ENCODE measurements around the gene TMEM215.
"Not testable (repeated sequence)": the region's sequence is repeated elsewhere in the genome, so short reads cannot be mapped to it uniquely, and the experiment has no call there.

TMEM215 gene, protein sequence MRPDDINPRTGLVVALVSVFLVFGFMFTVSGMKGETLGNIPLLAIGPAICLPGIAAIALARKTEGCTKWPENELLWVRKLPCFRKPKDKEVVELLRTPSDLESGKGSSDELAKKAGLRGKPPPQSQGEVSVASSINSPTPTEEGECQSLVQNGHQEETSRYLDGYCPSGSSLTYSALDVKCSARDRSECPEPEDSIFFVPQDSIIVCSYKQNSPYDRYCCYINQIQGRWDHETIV

DNA sequence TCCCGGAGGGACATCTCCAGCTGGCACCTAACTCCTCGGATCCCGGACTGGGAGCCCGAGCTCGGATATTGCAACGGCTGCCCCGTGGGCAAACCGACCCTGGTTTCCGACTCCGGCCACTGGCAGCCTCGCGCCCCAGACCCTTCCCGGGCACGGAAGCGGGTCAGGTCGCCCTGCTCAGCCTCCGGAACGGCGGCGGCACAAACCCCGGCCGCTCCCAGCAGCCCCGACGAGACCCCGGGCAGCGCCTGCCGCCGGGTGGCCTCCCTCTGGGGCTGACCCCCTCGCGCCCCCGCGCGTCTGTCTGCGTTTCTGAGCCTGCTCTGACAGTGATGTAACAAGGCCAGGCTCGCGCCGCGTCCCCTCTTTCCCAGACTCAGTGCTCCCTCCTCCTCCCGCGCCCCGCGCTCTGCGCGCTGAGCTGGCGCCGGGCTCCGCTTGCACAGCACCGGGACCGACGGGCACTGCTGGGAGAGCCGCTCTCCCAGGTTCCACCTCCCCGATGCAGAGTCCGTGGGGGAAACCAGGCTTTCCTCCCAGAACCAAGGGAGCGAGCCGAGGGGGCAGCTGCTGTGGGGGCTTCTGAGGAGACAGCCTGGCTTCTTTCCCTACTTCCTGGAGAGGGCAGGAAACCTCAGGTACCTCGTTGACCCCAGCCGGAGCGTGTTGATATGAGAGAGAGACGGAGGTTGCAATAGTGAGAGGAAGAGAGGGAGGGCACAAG, at the start of gene TMEM215:
Gene TMEM215, plus strand, starts transcription at position 373 of the 724 bp plus-strand sequence. CDS start 644 bp downstream, outside the sequence.
- DNase-seq, result no peak

- DNase-seq, result no peak
These were observed 47.9 kb upstream of the TMEM215 start for GRCh38 chr9:32735476-32735875.

- DNase-seq, result no peak
These were observed 46.0 kb upstream of the TMEM215 start for GRCh38 chr9:32737378-32737777.

GRCh38 chr9:32738501-32739172, 44.7 kb upstream of the TMEM215 start:
- no peak for DNase-seq

- no peak for DNase-seq
These were observed 41.6 kb upstream of the TMEM215 start for GRCh38 chr9:32741706-32742105.

DNA sequence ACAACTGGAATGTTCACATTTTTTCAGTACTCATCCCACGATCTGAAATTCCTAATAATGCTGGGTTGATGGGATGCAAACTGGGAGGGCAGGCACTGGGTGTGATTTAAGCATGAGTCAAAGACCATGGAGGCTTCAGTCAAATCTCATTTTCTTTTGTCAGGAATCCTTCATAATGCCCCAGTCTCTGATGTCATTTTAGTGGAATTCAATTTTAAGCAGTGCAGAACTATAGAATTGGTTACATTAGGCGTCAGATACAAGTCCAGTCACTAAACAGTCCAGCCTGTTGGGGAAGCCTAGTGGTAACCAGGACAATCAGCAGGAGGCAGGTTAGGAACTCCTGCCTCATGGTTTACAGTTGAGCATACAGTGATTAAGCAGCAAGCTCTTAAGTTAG, 41.0 kb upstream of the TMEM215 start:
- no peak for DNase-seq

DNA sequence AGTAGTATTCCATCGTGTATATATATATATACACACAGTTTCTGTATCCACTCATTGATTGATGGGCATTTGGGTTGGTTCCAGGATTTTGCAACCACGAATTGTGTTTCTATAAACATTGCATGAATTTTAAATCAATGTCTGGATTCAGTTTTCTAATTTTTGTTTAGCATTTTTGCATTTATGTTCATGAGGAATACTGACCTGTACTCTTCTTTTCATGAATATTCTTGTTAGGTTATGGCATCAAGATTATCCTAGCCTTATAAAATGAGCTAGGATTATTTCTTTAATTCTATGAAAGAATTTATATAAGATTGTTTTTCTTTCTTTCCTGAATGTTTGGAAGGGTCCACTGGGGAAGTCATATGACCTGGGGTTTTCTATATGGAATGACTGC, 35.3 kb upstream of the TMEM215 start:
- no peak for DNase-seq

- DNase-seq, result no peak
These were observed 27.6 kb upstream of the TMEM215 start for GRCh38 chr9:32755730-32756129.

DNA sequence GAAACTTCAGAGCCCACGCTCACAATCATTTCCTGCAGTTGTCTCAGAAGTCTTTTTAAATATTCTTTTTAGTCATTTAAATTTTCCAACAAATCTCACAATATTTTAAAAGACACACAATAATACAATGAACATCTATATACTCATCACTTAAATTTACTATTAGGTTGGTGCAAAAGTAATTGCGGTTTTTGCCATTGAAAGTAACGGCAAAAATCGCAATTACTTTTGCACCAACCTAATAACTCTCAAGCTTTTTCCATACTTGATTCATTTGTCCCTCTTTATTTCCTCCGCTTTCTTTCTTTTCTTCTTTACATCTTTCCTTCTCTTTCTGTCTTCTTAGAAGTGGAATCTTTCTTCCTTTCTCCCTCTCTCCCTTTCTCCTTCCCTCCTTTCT, 19.2 kb upstream of the TMEM215 start:
- DNase-seq, result no peak

DNA sequence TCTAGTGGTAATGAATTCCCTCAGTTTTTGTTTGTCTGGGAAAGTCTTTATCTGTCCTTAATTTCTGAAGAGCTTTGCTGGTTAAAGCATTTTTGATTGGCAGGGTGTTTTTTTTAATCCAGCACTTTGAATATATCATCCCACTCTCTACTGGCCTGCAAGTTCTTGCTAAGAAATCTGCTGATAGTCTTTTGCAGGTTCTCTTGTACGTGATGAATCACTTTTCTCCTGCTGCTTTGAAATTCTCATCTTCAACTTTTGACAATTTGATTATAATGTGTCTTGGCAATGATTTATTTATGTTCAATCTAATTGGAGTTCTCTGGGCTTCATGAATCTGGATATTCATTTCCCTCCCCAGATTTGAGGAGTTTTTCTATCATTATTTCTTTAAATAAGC, 8.1 kb upstream of the TMEM215 start:
- no peak for DNase-seq

GRCh38 chr9:32776201-32776600, 7.1 kb upstream of the TMEM215 start:
- DNase-seq, result no peak

GRCh38 chr9:32782476-32783167, 718 bp upstream of the TMEM215 start:
- DNase-seq, result no peak

GRCh38 chr9:32787816-32788215, 4.5 kb downstream of the TMEM215 start:
- no peak for DNase-seq

DNA sequence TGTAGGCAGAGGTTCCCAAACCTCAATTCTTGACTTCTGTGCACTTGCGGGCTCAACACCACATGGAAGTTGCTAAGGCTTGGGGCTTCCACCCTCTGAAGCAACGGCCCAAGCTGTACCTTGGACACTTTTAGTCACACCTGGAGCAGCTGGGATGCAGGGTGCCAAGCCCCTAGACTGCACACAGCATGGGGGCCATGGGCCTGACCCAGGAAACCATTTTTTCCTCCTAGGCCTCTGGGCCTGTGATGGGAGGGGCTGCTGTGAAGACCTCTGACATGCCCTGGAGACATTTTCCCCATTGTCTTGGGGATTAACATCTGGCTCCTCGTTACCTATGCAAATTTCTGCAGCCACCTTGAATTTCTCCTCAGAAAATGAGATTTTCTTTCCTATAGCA, 12.7 kb downstream of the TMEM215 start:
- not testable (repeated sequence) for DNase-seq

DNA sequence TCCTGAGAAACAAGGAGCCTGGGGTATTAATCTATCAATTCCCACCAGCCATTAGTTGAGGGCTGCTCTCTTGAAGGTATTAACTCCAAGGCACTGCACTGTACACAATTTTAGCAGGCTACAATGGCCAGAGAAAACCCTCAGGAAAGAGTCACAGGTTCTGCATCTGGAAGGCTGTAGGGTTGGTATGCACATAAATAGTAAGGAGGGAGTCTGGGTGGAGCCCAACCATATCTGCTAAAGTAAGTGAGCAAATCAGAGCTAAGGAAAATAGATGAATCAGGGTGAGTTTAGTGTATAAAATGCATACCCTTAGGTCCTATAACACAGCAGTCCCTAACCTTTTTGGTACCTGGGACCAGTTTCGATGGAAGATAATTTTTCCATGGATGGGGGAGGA, 18.2 kb downstream of the TMEM215 start:
- DNase-seq, result no peak

- no peak for DNase-seq
These were observed 23.9 kb downstream of the TMEM215 start for GRCh38 chr9:32807217-32807616.

GRCh38 chr9:32811246-32811645, 27.9 kb downstream of the TMEM215 start:
- no peak for DNase-seq

DNA sequence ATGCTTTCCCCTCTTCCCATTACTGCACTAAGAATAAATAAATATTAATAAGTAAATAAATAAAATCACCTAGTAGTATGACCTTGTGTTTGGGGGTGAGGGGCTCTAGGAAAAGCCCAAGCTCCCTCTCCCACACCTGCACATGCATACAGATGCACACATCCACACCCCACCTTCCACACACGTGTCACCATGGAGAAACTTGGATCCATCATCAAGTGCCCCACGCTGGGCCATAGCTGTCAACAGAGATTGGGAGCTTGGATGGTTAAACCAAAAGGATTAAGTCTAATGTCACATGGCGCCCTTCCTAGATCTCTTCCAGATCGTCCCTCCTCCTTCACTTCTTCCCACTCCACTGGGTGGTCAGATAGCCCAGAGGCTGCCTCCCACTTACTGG, 37.0 kb downstream of the TMEM215 start:
- no peak for DNase-seq

DNA sequence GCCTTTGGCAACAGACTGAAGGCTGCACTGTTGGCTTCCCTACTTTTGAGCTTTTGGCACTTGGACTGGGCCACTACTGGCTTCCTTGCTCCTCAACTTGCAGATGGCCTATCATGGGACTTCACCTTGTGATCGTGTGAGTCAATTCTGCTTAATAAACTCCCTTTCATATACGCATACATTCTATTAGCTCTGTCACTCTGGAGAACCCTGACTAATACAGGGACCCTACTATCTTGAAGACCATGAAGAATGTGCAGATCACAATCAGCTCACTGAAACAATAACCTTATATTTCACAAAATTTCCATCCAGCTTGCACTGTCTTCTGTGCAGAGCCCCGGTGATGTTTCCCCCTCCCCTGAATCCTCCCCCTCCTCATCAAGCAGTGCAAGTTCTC, 39.8 kb downstream of the TMEM215 start:
- DNase-seq, result no peak

DNA sequence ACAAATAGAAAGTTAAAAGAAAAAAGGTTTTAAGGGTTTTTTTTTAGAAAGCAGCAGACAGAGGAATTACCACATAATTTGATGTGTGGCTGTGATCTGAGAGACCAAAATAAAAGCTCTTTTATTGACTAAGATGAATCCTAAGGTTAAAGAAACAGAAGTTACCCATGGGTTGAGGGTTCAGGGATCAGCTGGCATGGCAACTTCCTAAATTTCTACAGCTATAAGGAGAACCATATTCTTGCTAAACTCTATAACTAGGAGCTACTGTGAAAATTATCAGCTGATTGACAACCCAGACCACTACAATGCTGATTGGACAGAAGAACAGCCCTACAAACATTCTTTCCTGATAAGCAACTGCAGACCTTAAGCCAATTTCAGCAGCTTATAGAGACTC, 40.2 kb downstream of the TMEM215 start:
- DNase-seq, result no peak

- no peak for DNase-seq
These were observed 41.9 kb downstream of the TMEM215 start for GRCh38 chr9:32825203-32825602.

DNA sequence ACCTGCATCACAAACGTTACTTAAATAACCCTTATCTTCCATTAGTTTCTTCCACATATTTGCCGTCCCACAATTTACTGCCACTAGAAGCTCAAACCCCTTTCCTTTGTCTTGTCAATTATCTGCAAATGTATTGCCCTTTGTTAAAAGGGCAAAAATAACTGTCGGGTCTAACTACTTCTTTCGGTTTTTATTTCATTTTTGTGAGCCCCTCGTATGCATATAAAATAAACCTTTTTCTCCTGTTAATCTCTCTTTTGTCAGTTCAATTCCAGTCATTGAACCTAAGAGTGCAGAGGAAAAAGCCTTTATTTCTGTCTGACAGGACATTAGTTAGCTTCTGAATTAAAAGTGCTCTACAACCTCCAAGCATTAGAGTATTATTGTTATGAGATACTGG, 45.5 kb downstream of the TMEM215 start:
- DNase-seq, result no peak

DNA sequence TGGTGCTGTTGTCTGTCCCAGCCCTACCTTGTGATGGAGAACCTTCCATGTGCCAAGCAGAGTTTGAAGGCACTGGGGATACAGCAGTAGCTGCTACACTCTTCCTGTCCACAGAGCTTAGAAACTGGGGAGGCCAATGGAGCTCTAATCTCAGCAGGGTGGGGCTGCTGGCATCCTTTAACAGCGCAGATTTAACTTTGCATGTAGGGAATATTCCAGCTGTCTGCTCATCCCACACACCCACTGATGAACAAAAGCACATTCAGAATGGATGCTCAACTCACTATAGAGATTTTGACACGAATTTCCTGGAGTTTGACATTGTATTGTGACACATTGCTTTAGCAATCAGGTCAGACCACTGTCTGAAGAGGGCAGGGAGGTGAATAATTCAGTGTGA, 49.0 kb downstream of the TMEM215 start:
- no peak for DNase-seq
